GM19328 (cell line): ENCODE data around the gene ASTN2.

Experiments used
- ATAC-seq: cut with Tn5 transposase; IDR thresholded peaks from one replicate; pipeline ENCODE4 v1.9.1; 2021; ENCODE audit warnings: mild to moderate bottlenecking, moderate library complexity; ENCODE audit not compliant: unreplicated experiment

ASTN2 gene

DNA sequence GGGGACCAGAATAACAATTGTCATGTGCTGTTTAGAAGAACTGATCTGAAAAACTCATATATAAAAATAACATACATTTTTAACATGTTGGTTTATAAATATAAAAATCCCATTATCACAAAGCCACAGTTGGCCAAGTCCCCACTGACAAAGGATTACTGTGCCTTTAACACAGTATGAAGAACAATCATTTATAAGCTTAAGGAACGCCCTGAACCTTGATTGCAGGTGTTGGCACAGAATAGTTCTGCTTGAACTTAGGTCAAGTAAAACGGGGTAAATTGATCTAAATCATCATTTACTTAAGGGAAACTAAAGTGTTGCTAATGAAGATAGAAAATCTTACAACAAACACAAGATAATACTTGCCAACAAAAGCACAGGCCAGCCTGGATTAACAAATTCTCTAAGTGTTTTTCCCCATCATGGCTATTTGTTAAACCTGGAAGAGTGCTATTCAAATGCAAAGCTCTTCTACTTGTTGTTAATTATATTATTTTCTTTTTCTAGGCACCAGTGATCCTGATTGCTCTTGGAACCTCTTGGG is 46.1 kb downstream of the ASTN2 start:
- ATAC-seq, result no peak

DNA sequence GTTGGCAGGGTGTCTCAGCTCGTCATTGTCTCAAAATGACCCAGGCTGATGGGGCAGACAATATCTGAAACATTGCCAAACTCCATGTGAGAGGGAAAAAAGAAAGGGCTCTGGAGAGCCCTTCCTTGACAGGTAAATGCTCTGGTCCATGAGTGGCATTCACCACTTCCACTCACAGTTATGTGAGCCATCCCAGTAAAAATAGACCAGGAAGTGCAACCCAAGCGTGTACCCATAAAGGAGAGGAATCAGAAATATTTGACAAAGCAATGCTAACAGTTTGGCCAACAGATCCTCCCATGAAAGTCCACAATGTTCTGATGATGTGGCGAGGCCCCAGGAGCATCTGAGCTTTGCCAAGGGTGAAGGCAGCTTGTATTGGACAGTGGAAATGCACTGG is 49.4 kb downstream of the ASTN2 start:
- no peak for ATAC-seq

DNA sequence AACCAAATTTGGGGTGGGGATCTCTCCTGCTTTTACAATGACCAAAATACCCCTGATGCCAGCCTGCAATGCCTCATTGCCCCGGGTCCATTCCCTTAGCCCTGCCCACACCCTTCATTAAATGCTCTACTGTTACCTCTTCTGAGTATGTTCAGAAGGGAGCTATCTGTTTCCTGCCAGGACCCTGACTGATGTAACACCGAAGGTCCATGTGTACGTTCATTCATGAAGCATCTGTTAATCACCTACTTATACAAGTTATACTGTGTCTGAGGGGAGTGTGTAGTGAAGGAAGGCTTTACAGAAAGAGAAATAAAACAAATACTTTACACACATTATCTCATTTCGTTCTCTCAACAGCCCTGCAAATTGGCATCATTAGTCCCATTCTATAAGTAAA is 51.9 kb downstream of the ASTN2 start:
- ATAC-seq, result no peak

DNA sequence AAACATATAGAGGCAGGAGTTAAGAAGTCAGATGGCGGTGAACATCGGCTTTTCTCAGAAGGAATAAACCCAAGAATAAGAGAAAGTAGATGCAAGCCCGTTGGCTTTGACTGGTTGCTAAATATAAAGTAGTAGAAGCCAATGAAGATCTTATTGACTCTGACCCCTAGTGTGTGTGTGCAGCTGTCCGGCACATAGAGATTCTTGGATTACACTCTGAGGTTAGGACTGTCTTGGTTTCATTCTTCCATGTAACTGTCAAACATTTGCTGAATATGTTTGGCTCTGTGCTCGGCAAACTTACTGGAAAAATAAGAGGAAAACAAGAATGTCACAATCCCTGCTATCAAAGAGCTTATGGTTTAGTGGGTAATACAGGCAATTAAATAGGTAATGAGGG is 54.9 kb downstream of the ASTN2 start:
- ATAC-seq, result no peak

- no peak for ATAC-seq
Measured at GRCh38 chr9:117355542-117355941, 59.3 kb downstream of the ASTN2 start.

DNA sequence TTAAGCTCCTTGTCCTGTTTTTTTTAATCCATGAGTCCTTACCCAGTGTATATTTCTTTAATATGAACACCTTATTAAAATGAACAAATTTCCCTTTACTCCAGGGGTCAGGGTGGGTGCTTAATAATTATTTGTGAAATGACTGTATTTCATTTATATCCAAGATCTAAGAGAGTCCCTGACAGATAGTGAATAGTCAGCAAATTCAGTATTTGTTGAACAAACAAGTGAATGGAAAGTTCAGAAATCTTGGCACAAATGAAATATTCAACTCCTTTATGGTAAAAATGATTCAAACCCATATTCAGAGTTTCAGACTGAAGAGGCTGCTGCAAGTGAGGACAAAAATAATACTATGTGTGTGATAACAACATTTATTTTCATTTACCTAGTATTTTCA is 59.9 kb downstream of the ASTN2 start:
- ATAC-seq, result no peak

- ATAC-seq, result no peak
Measured at GRCh38 chr9:117354244-117354847, 60.5 kb downstream of the ASTN2 start.

DNA sequence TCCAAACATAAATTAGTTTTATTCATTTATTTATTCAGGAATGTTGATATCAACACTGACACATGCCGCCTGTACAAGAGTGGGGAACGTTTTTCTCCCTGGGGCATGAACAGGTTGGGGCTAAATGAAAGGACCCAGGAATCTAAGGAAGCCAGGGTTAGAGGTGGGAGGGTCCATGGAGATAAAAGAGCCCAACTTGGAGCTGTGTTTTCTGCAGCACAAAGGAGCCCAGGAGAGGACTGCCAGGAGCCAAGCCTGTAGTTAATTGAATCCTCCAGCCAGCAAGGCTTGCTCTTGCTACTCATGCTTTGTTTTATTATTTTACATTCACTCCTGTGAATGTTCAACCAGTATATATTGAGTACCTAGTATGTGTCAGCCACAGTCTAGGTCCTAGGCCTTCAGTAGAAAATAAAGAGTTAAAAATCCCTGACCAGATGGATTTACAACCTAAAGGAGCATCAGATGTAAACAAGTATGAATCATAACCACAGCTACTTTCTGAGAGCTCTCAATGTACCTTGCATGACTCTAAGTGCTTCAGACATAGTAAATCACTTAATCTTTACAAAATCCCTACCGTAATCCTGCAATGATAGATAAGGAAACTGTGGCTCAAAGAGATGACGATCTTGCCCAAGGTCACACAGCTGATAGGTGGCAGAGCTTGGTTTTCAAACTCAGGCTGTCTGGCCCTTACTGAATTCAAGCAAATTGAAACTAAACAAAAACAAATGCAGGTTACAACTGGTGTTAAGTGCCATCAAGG is 69.8 kb downstream of the ASTN2 start:
- no peak for ATAC-seq

DNA sequence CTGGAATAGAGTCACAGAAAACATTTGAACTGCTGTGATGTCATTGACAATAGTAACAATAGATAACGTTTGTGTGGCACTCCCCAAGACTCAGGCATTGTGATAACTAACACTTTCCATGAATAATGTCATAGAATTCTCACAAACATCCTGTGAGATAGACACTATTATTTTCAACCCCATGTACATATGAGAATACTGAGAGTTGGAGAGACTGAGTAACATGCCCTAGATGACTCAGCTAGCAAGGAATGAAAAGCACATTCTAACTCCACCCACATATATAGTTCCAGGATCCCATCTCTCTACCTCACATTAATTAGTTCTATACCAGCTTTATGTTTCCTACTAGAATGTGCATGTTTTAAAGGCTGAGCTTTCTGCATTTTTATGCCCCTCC is 71.4 kb downstream of the ASTN2 start:
- no peak for ATAC-seq

DNA sequence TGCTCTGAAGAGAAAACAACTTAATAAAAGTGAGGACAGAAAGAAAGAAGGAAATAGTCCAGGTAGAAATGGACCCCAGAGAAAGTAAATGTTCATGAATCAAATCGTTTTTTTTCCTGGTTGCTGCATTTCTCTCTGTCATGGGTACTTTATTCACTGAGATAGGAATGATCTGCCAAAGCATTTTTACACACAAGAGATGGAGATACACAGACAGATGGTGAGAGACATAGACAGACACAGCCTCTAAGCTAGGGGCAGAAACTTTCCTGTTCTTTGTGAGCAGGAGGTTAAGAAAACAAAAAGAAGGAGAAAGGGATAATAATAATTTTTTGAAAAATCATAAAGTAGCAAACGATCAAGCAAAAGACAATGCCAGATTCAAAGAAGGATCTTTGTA is 73.7 kb downstream of the ASTN2 start:
- no peak for ATAC-seq

GRCh38 chr9:117340422-117340821 is 74.4 kb downstream of the ASTN2 start:
- no peak for ATAC-seq

- no peak for ATAC-seq
Measured at GRCh38 chr9:117335837-117336433, 78.9 kb downstream of the ASTN2 start.

DNA sequence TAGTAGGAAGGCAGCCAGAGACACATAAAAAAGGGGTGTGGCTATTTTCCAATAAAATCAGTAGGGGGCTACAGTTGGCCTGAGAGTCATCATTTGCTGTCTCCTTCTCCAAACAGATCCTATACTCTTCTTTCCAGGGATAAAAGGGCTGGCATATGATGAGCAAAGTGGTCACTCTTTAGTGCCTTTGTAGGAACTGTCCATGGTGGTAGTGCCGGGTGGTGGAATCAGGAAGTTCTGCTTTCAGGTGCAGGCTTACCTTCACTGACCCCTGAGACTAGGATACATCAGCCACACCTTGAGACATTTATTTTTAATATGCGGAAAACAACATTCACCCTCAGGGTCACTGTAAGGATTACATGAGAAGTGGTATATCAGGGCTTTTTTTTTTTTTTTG is 80.8 kb downstream of the ASTN2 start:
- no peak for ATAC-seq

GRCh38 chr9:117325831-117326230 is 89.0 kb downstream of the ASTN2 start:
- no peak for ATAC-seq

GRCh38 chr9:117325110-117325731 is 89.6 kb downstream of the ASTN2 start:
- no peak for ATAC-seq

DNA sequence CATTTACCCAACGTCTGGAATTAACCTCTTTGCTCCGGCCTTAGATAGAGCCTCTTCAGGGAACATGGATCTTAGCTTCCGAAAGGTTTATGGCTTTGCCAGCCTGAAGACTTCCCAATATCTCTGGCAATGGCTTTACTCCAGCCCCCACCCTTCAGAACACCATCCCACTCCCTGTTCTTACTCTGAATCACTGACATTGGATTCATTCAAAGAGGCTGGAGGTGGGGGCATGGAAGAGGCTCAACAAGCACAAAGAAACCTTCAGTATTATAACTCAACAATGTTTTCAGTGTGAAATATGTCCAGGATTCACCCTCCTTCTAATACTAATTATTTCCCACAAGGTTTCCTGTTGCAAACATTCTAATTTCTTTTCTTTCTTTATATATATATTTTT is 91.5 kb downstream of the ASTN2 start:
- ATAC-seq, result no peak

DNA sequence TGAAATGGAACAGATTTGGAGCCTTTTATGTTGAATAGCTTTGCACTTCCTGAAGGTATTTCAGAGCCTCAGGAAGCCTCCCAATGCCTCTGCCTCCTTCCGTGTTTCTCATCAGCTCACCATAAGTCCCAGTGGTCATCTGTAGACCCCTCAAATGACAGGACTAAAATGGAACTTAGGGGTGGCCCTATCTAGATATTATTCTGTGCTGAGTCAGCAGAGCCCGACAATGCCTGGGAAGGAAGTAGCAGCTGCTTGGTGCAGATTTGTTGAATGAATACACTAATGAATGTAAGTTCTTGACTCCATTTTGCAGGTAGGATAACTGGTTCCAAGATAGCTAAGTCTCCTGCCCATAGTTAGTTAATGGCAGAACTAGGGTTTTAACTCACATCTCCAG is 97.7 kb downstream of the ASTN2 start:
- no peak for ATAC-seq

DNA sequence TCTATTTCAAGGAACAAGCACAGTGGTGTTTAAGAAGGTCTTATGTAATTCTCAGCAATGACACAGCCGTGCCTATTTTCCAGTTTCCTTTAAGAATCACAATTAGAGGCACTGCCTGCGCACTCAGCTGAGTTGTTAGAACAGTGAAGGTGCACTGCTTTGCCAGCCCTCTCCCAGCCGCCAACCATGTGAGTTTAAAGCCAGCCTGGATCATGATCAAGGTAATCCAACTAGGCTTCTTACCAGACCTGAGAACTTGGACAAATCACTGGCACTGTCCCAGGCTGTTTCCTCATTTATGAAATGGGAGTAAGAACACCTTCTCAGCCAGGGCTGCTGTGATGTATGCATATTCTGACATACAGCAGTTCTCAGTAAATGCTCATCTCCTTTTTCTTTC is 99.6 kb downstream of the ASTN2 start:
- ATAC-seq, result no peak

- no peak for ATAC-seq
Measured at GRCh38 chr9:117313989-117314388, 100.9 kb downstream of the ASTN2 start.

GRCh38 chr9:117307701-117308100 is 107.2 kb downstream of the ASTN2 start:
- no peak for ATAC-seq

- ATAC-seq, result no peak
Measured at GRCh38 chr9:117306032-117306431, 108.8 kb downstream of the ASTN2 start.

DNA sequence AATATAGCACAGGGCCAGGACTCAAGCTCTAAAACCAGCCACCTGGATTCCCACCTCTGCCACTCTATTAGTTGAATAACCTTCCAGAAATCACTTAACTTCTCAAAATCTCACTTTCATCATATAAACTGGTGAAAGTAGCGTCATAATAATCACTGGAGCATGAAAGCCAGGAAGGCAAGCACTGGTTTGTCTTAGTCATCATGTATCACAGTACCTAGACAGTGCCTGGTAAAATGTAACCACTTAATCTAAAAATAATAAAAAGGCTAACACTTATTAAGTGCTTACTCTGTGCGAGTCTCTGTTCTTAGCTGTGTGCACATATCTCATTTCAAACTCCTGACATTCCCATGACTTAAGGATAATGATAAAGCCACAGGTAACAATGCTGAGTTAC is 109.4 kb downstream of the ASTN2 start:
- no peak for ATAC-seq
